Measurements from ENCODE around the gene SH3GL1.
A peak's percentile ranks its signal among the peaks of the same experiment; 100 is the strongest.
"Not testable (repeated sequence)": the region's sequence is repeated elsewhere in the genome, so short reads cannot be mapped to it uniquely, and the experiment has no call there.

SH3GL1 gene

GRCh38 chr19:4343370-4344307 lies 56.7 kb downstream of the SH3GL1 start, which contains the start of gene MPND:
Gene MPND (plus strand): TSS chr19:4343562. CDS start chr19:4343594, 32 bp downstream.
- DNase-seq (ENCODE audit: low read depth in 2 of 2): peak; percentile 59 to 62

GRCh38 chr19:4342615-4343369 lies 57.6 kb downstream of the SH3GL1 start:
- peak; percentile 100 for DNase-seq (ENCODE audit: low read depth in 2 of 2)

GRCh38 chr19:4342314-4342614 lies 58.1 kb downstream of the SH3GL1 start:
- DNase-seq (ENCODE audit: low read depth in 2 of 2): no peak

- no peak for DNase-seq (ENCODE audit: low read depth in 2 of 2)
Observed at GRCh38 chr19:4338441-4339355, 61.6 kb downstream of the SH3GL1 start, which contains the start of gene STAP2. Gene STAP2 (minus strand): TSS chr19:4338827. CDS start chr19:4338753, 74 bp downstream.

- no peak for DNase-seq (ENCODE audit: low read depth in 2 of 2)
Observed at GRCh38 chr19:4337906-4338440, 62.4 kb downstream of the SH3GL1 start.

GRCh38 chr19:4334929-4335570 lies 65.3 kb downstream of the SH3GL1 start:
- DNase-seq (ENCODE audit: low read depth in 2 of 2): no peak

GRCh38 chr19:4329858-4330257 lies 70.5 kb downstream of the SH3GL1 start:
- no peak for DNase-seq (ENCODE audit: low read depth in 2 of 2)

GRCh38 chr19:4328991-4329681 lies 71.2 kb downstream of the SH3GL1 start:
- DNase-seq (ENCODE audit: low read depth in 2 of 2): not testable (repeated sequence)

- peak; percentile 92 for DNase-seq (ENCODE audit: low read depth in 2 of 2)
Observed at GRCh38 chr19:4328243-4328990, 71.9 kb downstream of the SH3GL1 start.

GRCh38 chr19:4327877-4328242 lies 72.5 kb downstream of the SH3GL1 start:
- no peak for DNase-seq (ENCODE audit: low read depth in 2 of 2)

GRCh38 chr19:4327252-4327876 lies 73.0 kb downstream of the SH3GL1 start:
- DNase-seq (ENCODE audit: low read depth in 2 of 2): no peak

- DNase-seq (ENCODE audit: low read depth in 2 of 2): no peak
Observed at GRCh38 chr19:4326837-4327251, 73.5 kb downstream of the SH3GL1 start.

GRCh38 chr19:4326215-4326836 lies 74.0 kb downstream of the SH3GL1 start:
- no peak for DNase-seq (ENCODE audit: low read depth in 2 of 2)

GRCh38 chr19:4324228-4324627 lies 76.1 kb downstream of the SH3GL1 start:
- DNase-seq (ENCODE audit: low read depth in 2 of 2): no peak

- DNase-seq (ENCODE audit: low read depth in 2 of 2): no peak
Observed at GRCh38 chr19:4323692-4324091, 76.7 kb downstream of the SH3GL1 start.

- no peak for DNase-seq (ENCODE audit: low read depth in 2 of 2)
Observed at GRCh38 chr19:4322942-4323665, 77.2 kb downstream of the SH3GL1 start.

- DNase-seq (ENCODE audit: low read depth in 2 of 2): no peak
Observed at GRCh38 chr19:4320419-4320818, 79.9 kb downstream of the SH3GL1 start.

Measured in fibroblast of skin of left quadriceps (primary cell).